DMS 273 (cell line): ENCODE measurements around the gene FGF5.

Experiments used
- DNase-seq: peaks from one replicate; lab custom pipeline; 2025; ENCODE audit not compliant: unreplicated experiment; lab: John Stamatoyannopoulos, UW

The FGF5 gene

GRCh38 chr4:80335226-80335553 lies 68.7 kb downstream of the FGF5 start:
- no peak for DNase-seq

- peak; percentile 94 for DNase-seq
These were observed 69.3 kb downstream of the FGF5 start, which contains the start of gene CFAP299 for GRCh38 chr4:80335554-80336358. Gene CFAP299, plus strand, starts transcription at chr4:80335730.

GRCh38 chr4:80336582-80336981 lies 70.1 kb downstream of the FGF5 start:
- DNase-seq = peak; percentile 63

- DNase-seq = no peak
These were observed 73.6 kb downstream of the FGF5 start for GRCh38 chr4:80340036-80340435.
